ENCODE data around the gene ACAA1. TPM values are rescaled to one million over a fixed set of nuclear protein-coding genes. Genes with fewer than 3 reads are reported as not detected.

Gene ACAA1
- total and polyA plus RNA-seq, 2 donors (not counting 1 experiment from before 2014, with no cell fraction given), result 98.4 to 143 TPM

GRCh38 chr3:38086496-38086895 is 50.4 kb downstream of the ACAA1 start:
- DNase-seq (no peak), ATAC-seq (ENCODE audit: low read depth) (no peak)
- POLR2A ChIA-PET, result no interaction called here
- H2AFZ ChIP-seq (ENCODE audit: insufficient read depth, low read depth, low read length, poor library complexity, severe bottlenecking), result no peak overlapping the region
- intact Hi-C loops (cut with micrococcal nuclease), result no loop called here
- H3K9ac ChIP-seq (ENCODE audit: low read length), result no peak overlapping the region
- H3K27ac Mint-ChIP-seq, result no peak overlapping the region
- H3K27ac ChIP-seq (ENCODE audit: low read length in 2 of 2), result no peak overlapping the region
- TF ChIP-seq CTCF (IDR thresholded peaks at IDR 0.05) (no peak), EZH2 (IDR thresholded peaks at IDR 0.05; ENCODE audit: borderline replicate concordance, insufficient read depth, low read depth, low read length, poor library complexity, severe bottlenecking) (no peak)
- CTCF ChIA-PET, result no interaction called here
- H3K4me1 ChIP-seq (ENCODE audit: control insufficient read depth in 2 of 2, insufficient read depth in 2 of 2, low read length in 2 of 2), result no peaks in the 10 kb centered on the region
- peaks cover 0 to 24% (median 11%) of the 10 kb centered on the region in 3 donors for H3K9me3 ChIP-seq (ENCODE audit: control extremely low read depth in 1 of 3, control insufficient read depth in 2 of 3, insufficient read depth in 1 of 3, low read length in 2 of 3)
- no peak overlapping the region for H3K4me3 ChIP-seq (ENCODE audit: control extremely low read depth in 1 of 5, extremely low read depth in 1 of 5, insufficient read depth in 1 of 5, low read depth in 2 of 5, low read length in 4 of 5)
- H3K27me3 Mint-ChIP-seq, result no peaks in the 10 kb centered on the region
- H4K20me1 ChIP-seq (ENCODE audit: control insufficient read depth, insufficient read depth, low read length, poor library complexity, severe bottlenecking), result no peaks in the 10 kb centered on the region
- H3K36me3 ChIP-seq (replicated peaks in 1 of 2; ENCODE audit: control extremely low read depth in 1 of 2, control insufficient read depth in 1 of 2, extremely low read depth in 1 of 2, insufficient read depth in 2 of 2, low read length in 1 of 2), result no peaks in the 10 kb centered on the region
- no peaks in the 10 kb centered on the region for H3K79me2 ChIP-seq (ENCODE audit: control insufficient read depth, insufficient read depth, low read length)
- H3K27me3 ChIP-seq (replicated peaks in 1 of 4; ENCODE audit: control extremely low read depth in 1 of 4, control insufficient read depth in 3 of 4, insufficient read depth in 4 of 4, low read length in 3 of 4), result peaks cover 0 to 2% (median 0%) of the 10 kb centered on the region in 4 experiments
- H3K9me3 Mint-ChIP-seq (ENCODE audit: insufficient read depth), result peaks cover 9% of the 10 kb centered on the region
- no peaks in the 10 kb centered on the region for H3K4me1 Mint-ChIP-seq
- no peak overlapping the region for H3K4me2 ChIP-seq (replicated peaks; ENCODE audit: low read depth, low read length, poor library complexity, severe bottlenecking)
- WGBS (ENCODE audit: insufficient coverage), result 70% methylated on average over 3 of the region's 3 CpGs
- H3K4me3 Mint-ChIP-seq, result no peak overlapping the region

- POLR2A ChIA-PET, result no interaction called here
- Histone ChIP-seq H3K4me3 (ENCODE audit: control extremely low read depth in 1 of 5, extremely low read depth in 1 of 5, insufficient read depth in 1 of 5, low read depth in 2 of 5, low read length in 4 of 5) (no peak overlapping the region), H3K36me3 (replicated peaks in 1 of 2; ENCODE audit: control extremely low read depth in 1 of 2, control insufficient read depth in 1 of 2, extremely low read depth in 1 of 2, insufficient read depth in 2 of 2, low read length in 1 of 2) (no peaks in the 10 kb centered on the region), H2AFZ (ENCODE audit: insufficient read depth, low read depth, low read length, poor library complexity, severe bottlenecking) (no peak overlapping the region), H3K9ac (ENCODE audit: low read length) (no peak overlapping the region), H3K4me2 (replicated peaks; ENCODE audit: low read depth, low read length, poor library complexity, severe bottlenecking) (no peak overlapping the region), H3K9me3 (ENCODE audit: control extremely low read depth in 1 of 3, control insufficient read depth in 2 of 3, insufficient read depth in 1 of 3, low read length in 2 of 3) (peaks cover 0 to 24% (median 11%) of the 10 kb centered on the region in 3 donors), H4K20me1 (ENCODE audit: control insufficient read depth, insufficient read depth, low read length, poor library complexity, severe bottlenecking) (no peaks in the 10 kb centered on the region), H3K79me2 (ENCODE audit: control insufficient read depth, insufficient read depth, low read length) (no peaks in the 10 kb centered on the region), H3K27me3 (replicated peaks in 1 of 4; ENCODE audit: control extremely low read depth in 1 of 4, control insufficient read depth in 3 of 4, insufficient read depth in 4 of 4, low read length in 3 of 4) (peaks cover 0 to 2% (median 0%) of the 10 kb centered on the region in 4 experiments), H3K27ac (ENCODE audit: low read length in 2 of 2) (no peak overlapping the region), H3K4me1 (ENCODE audit: control insufficient read depth in 2 of 2, insufficient read depth in 2 of 2, low read length in 2 of 2) (no peaks in the 10 kb centered on the region)
- DNase-seq (no peak), ATAC-seq (ENCODE audit: low read depth) (no peak)
- intact Hi-C loops (cut with micrococcal nuclease), result no loop called here
- no peaks in the 10 kb centered on the region for H3K4me1 Mint-ChIP-seq
- no peak overlapping the region for H3K27ac Mint-ChIP-seq
- H3K9me3 Mint-ChIP-seq (ENCODE audit: insufficient read depth), result peaks cover 9% of the 10 kb centered on the region
- 30% methylated on average over 1 of the region's 1 CpG for WGBS (ENCODE audit: insufficient coverage)
- TF ChIP-seq EZH2 (IDR thresholded peaks at IDR 0.05; ENCODE audit: borderline replicate concordance, insufficient read depth, low read depth, low read length, poor library complexity, severe bottlenecking), result no peak
- TF ChIP-seq CTCF (IDR thresholded peaks at IDR 0.05), result no peak
- CTCF ChIA-PET, result no interaction called here
- H3K4me3 Mint-ChIP-seq, result no peak overlapping the region
- no peaks in the 10 kb centered on the region for H3K27me3 Mint-ChIP-seq
Observed at GRCh38 chr3:38085943-38086324, 51.0 kb downstream of the ACAA1 start.

Data from B cell (primary cell).